ENCODE measurements around the gene CLNK.

DNA sequence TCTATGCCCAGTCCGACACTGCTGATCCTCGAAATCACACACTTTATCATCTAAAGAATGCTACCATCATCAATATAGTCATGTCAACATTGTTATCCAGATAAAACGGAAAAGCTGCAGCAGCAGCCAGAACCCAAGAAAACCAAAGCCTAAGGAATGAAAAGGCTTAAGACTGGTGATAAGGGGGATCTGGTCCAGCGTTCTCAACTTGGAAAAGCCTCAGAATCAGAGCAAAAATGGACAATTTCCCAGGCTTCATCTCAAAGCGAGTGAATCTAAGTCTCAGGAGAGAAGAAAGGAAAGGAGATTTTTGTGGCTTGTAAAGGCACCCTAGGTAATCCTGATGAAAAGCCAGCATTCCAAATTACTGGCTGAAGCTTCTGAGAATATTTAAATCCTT lies 235.6 kb downstream of the CLNK start:
- no peak for TF ChIP-seq GATA2 (IDR thresholded peaks at IDR 0.05; ENCODE audit: low read depth, low read length)
- TF ChIP-seq GATA3 (IDR thresholded peaks at IDR 0.05; ENCODE audit: low read depth, low read length), result no peak

All from SH-SY5Y (cell line).